GM12865 (cell line): ENCODE measurements around the gene HOXB13.

Experiments used
- DNase-seq: peaks from one replicate; pipeline ENCODE4 v3.0.0; 2010; ENCODE audit warnings: low read depth
- H3K4me3 ChIP-seq: 2 replicates; pipeline ENCODE4 v1.5.1; 2011; ENCODE audit warnings: mild to moderate bottlenecking, low read depth, low read length, control low read depth
- CTCF ChIP-seq: IDR thresholded peaks from 2 replicates; pipeline ENCODE4 v1.5.1; 2011; ENCODE audit warnings: low read length, control low read depth, low read depth, inconsistent platforms; ENCODE audit not compliant: insufficient read depth; ENCODE audit errors: missing control alignments

The HOXB13 gene

GRCh38 chr17:48761114-48761513 is 32.6 kb upstream of the HOXB13 start:
- no peak for TF ChIP-seq CTCF
- DNase-seq: no peak
- no peak overlapping the region for H3K4me3 ChIP-seq

GRCh38 chr17:48760411-48760810 is 31.9 kb upstream of the HOXB13 start:
- no peak for DNase-seq
- H3K4me3 ChIP-seq: no peak overlapping the region
- no peak for TF ChIP-seq CTCF

- no peak for TF ChIP-seq CTCF
- DNase-seq: no peak
- no peak overlapping the region for H3K4me3 ChIP-seq
Observed at GRCh38 chr17:48759288-48759687, 30.7 kb upstream of the HOXB13 start.

- no peak overlapping the region for H3K4me3 ChIP-seq
- DNase-seq: no peak
- no peak for TF ChIP-seq CTCF
Observed at GRCh38 chr17:48757524-48757961, 29.0 kb upstream of the HOXB13 start.

GRCh38 chr17:48756830-48757251 is 28.3 kb upstream of the HOXB13 start:
- no peak for TF ChIP-seq CTCF
- no peak overlapping the region for H3K4me3 ChIP-seq

GRCh38 chr17:48755356-48755755 is 26.8 kb upstream of the HOXB13 start:
- no peak overlapping the region for H3K4me3 ChIP-seq
- no peak for TF ChIP-seq CTCF
- DNase-seq: no peak

More at GRCh38 chr17:48756830-48757251, 28.3 kb upstream of the HOXB13 start:
- no peak for DNase-seq

- no peak overlapping the region for H3K4me3 ChIP-seq
- no peak for DNase-seq
- TF ChIP-seq CTCF: no peak
Observed at GRCh38 chr17:48754500-48755261, 26.1 kb upstream of the HOXB13 start.
